GM21423 (cell line): ENCODE data around the gene LRRC32.

ENCODE experiments used
- ATAC-seq: cut with Tn5 transposase; IDR thresholded peaks from one replicate; pipeline ENCODE4 v1.9.1; 2021; ENCODE audit warnings: mild to moderate bottlenecking, moderate library complexity; ENCODE audit not compliant: unreplicated experiment

Gene LRRC32

GRCh38 chr11:76670485-76671236, at the start of gene LRRC32:
Gene LRRC32 (minus strand): TSS chr11:76670747. CDS start chr11:76665954, 4,793 bp downstream.
- ATAC-seq = no peak

GRCh38 chr11:76719686-76720085, 49.1 kb upstream of the LRRC32 start:
- ATAC-seq = no peak

GRCh38 chr11:76719281-76719680, 48.7 kb upstream of the LRRC32 start:
- no peak for ATAC-seq

GRCh38 chr11:76717816-76718215, 47.3 kb upstream of the LRRC32 start:
- no peak for ATAC-seq

- no peak for ATAC-seq
These were observed 46.8 kb upstream of the LRRC32 start for GRCh38 chr11:76717369-76717768.

- ATAC-seq = no peak
These were observed 45.7 kb upstream of the LRRC32 start for GRCh38 chr11:76716268-76716667.

GRCh38 chr11:76714493-76714892, 43.9 kb upstream of the LRRC32 start:
- no peak for ATAC-seq

- ATAC-seq = no peak
These were observed 43.0 kb upstream of the LRRC32 start for GRCh38 chr11:76713499-76713898.

GRCh38 chr11:76712125-76712524, 41.6 kb upstream of the LRRC32 start:
- no peak for ATAC-seq

- ATAC-seq = no peak
These were observed 39.2 kb upstream of the LRRC32 start for GRCh38 chr11:76709756-76710155.

GRCh38 chr11:76708972-76709660, 38.6 kb upstream of the LRRC32 start:
- no peak for ATAC-seq

GRCh38 chr11:76707293-76707825, 36.8 kb upstream of the LRRC32 start:
- ATAC-seq = no peak

GRCh38 chr11:76706667-76707066, 36.1 kb upstream of the LRRC32 start:
- ATAC-seq = no peak

- ATAC-seq = no peak
These were observed 35.3 kb upstream of the LRRC32 start for GRCh38 chr11:76705826-76706225.

GRCh38 chr11:76704171-76704948, 33.8 kb upstream of the LRRC32 start:
- no peak for ATAC-seq

- ATAC-seq = no peak
These were observed 33.2 kb upstream of the LRRC32 start for GRCh38 chr11:76703707-76704106.

GRCh38 chr11:76702336-76703128, 32.0 kb upstream of the LRRC32 start:
- no peak for ATAC-seq

- no peak for ATAC-seq
These were observed 30.9 kb upstream of the LRRC32 start for GRCh38 chr11:76701294-76702040.

- no peak for ATAC-seq
These were observed 29.9 kb upstream of the LRRC32 start for GRCh38 chr11:76700177-76701100.
